Upper lobe of left lung (tissue), 4 donors: ENCODE data around the gene ARHGAP42.

Experiments used
- CTCF ChIP-seq, 6 experiments: fragments of 450-650 bp in 4 of 6; fragments of 200-600 bp in 2 of 6; sonication (generic) in 2 of 6; IDR thresholded peaks; one replicate each; pipeline ENCODE4 v1.5.1; 2016 to 2019; ENCODE audit warnings: antibody characterized with exemption in 6 of 6
- EP300 ChIP-seq, 4 donors: sonication (generic); formaldehyde crosslinking; IDR thresholded peaks; one replicate each; pipeline ENCODE4 v1.5.1; 2017; ENCODE audit warnings: antibody characterized with exemption in 4 of 4, control low read depth in 2 of 4
- POLR2A ChIP-seq, 4 donors: fragments of 450-650 bp; IDR thresholded peaks; one replicate each; pipeline ENCODE4 v1.5.1; 2016 to 2017; ENCODE audit warnings: antibody characterized with exemption in 4 of 4, mild to moderate bottlenecking in 2 of 4
- POLR2AphosphoS5 ChIP-seq, 2 donors: sonication (generic); formaldehyde crosslinking; IDR thresholded peaks; one replicate each; pipeline ENCODE4 v1.5.1; 2017; ENCODE audit warnings: antibody characterized with exemption in 2 of 2

- TF ChIP-seq POLR2A (IDR thresholded peaks at IDR 0.05) (no peak), CTCF (IDR thresholded peaks at IDR 0.05) (no peak), EP300 (IDR thresholded peaks at IDR 0.05) (peak in 1 of 4 donors; percentile 33), POLR2AphosphoS5 (IDR thresholded peaks at IDR 0.05) (peak in 1 of 2 donors; percentile 41)
Measured at GRCh38 chr11:100785148-100785983, 98.3 kb downstream of the ARHGAP42 start.
